ENCODE results near the gene KRTAP5-5.

DNA sequence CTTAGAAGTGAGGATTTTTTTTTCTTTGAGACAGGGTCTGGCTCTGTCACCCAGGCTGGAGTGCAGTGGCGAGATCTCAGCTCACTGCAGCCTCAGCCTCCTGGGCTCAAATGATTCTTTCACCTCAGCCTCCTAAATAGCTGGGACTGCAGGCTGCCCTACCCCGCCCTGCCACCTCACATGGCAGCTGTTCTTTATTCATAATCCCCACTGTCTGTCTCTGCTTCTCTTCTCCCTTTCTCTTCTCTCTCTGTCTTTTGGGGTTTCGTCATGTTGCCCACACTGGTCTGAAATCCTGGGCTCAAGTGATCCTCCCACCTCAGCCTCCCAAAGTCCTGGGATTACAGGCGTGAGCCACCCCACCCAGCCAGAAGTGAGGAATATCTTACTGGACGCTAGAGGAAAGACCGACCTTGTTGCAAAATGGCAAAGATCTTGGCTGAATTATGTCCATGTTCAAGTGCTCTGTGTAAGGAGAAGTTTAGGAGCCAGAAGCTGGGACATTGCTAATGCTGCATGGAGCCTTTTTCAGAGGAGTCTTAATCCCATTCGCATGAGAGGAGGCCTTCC, 21.9 kb downstream of the KRTAP5-5 start:
- no peak for TF ChIP-seq POLR2AphosphoS5 (IDR thresholded peaks at IDR 0.05; ENCODE audit: borderline replicate concordance, low read depth, low read length)
- TF ChIP-seq EZH2 (IDR thresholded peaks at IDR 0.05) = no peak
- no peak for TF ChIP-seq FOXP2 (optimal IDR thresholded peaks at IDR 0.05; ENCODE audit: control extremely low read depth, extremely low read length, insufficient read depth)

All from SK-N-MC (cell line).